SU-DHL-6 (cell line): ENCODE data around the gene SLC39A3.

Experiments
- CTCF ChIP-seq: fragments of 200-600 bp; sonication (generic); IDR thresholded peaks from one replicate; pipeline ENCODE4 v1.5.1; 2017; ENCODE audit warnings: antibody characterized with exemption, mild to moderate bottlenecking, low read length, moderate library complexity; ENCODE audit not compliant: insufficient read depth, poor library complexity, severe bottlenecking
- EZH2phosphoT487 ChIP-seq: fragments of 200-600 bp; sonication (generic), shearing (Covaris generic); conservative IDR thresholded peaks from 2 replicates; pipeline ENCODE4 v1.6.1; 2018; ENCODE audit warnings: mild to moderate bottlenecking, antibody characterized with exemption, low read length, moderate library complexity, mixed read lengths

GRCh38 chr19:2756921-2757881 lies 17.4 kb upstream of the SLC39A3 start:
- TF ChIP-seq CTCF (no peak), EZH2phosphoT487 (no peak)
